ENCODE data around the gene FOXP1.

FOXP1 gene

DNA sequence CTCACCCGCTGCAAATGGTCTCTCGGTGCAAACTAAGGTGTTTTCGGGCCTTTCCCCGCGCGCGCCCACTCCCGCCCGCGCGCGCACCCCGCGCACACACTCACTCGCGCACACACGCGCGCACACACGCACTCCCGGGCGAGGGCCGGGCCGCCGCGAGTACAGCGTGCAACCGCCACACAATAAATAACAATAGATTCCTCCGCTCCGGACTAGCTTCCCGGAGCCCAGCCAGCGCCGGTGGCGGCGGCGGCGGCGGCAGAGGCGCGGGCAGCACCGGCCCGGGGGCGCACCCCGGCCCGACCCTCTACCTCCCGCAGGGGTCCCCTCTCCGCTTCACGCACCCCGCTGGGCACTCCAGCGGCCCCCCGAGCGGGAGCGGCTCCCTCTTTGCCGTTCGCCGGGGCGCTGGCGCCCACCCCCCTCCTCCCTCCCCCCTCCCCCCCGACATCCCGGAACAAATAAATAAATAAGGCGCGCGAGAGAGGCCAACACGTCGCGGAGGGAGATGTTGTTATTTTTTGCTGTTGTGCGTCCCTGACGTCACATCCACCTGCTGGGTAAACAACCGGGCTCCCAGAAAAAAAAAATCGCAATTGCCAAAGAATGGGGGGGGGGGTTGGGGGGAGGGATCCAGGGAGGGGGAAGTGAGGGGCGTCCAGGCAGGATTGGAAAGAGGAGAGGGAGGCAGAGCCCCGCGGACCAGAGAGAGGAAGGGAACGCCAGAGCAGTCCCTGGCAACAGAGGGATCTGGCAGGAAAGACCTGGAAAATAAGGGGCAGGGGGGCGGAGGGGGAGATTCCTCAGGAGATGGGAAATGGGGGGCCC is at the start of gene FOXP1:
Gene FOXP1 (minus strand): TSS at position 163 of the 828 bp plus-strand sequence. CDS start 385,347 bp downstream, outside the sequence.
- DNase-seq, result peak; percentile 61 to 89 (median 76)
- intact Hi-C loops (cut with DNase I), result loop anchor here (5.0 to 10.0 kb wide), 5 partner anchors 71 to 569 kb away; no protein-coding TSS in a partner anchor

GRCh38 chr3:71629711-71630110 is 46.2 kb upstream of the FOXP1 start:
- peak in 2 of 42 donors; percentile 4 to 32 for DNase-seq
- intact Hi-C loops (cut with DNase I), result no loop called here

DNA sequence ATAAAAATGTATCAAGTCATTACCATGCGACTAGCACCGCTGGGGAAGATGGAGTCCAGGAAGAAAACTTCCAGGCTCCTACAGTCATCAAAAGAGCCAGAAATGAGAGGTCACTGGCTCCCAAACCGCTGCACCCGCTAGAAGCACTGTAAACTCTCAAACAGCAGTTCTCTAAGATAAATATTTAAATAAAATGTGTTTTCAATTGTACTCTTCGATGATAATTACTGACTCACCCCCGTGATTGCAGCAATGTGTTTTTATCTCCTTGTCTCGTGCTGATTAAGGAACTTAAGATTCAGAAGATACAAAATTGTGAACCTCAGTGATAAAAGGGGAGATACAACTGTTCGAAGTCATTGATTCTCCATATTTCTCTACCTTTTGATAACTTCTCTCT is 45.8 kb upstream of the FOXP1 start:
- intact Hi-C loops (cut with DNase I), result no loop called here
- DNase-seq, result no peak

- intact Hi-C loops (cut with DNase I), result no loop called here
- no peak for DNase-seq
Measured at GRCh38 chr3:71628522-71628921, 45.0 kb upstream of the FOXP1 start.

- intact Hi-C loops (cut with DNase I), result no loop called here
- DNase-seq, result no peak
Measured at GRCh38 chr3:71625676-71626075, 42.1 kb upstream of the FOXP1 start.

DNA sequence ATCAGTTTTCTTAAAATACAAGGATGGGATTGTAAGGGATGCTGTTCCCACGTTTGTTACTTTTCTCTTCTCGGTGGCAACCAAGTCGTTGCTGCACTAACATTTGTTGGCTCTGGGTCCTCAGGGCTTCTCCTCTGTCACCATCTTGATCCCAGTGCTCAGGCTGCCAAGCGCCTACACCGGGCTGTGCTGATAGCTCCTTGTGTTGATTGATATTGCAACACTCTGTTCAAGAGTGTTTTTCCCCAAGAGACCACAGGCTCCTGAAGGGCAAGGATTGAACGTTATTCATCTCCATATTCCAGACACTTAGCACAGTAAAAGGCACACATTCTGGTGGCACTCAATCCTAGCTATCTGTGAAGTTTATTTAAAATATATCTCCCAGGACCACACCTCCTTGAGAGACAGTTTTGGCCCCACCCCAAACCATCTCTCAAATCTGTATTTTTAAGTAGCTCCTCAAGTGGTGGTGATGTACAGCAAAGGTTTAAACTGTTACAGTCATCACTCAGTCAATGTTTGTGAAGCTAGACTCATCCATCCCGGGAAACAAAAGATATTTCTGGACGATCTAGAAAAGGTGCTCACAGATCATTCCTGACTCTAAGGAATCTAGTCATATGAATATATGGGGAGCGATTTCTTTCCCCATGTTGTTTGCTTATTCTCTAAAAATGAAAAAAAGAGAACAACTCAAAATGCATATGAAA is 38.5 kb upstream of the FOXP1 start:
- intact Hi-C loops (cut with DNase I), result no loop called here
- no peak for DNase-seq

DNA sequence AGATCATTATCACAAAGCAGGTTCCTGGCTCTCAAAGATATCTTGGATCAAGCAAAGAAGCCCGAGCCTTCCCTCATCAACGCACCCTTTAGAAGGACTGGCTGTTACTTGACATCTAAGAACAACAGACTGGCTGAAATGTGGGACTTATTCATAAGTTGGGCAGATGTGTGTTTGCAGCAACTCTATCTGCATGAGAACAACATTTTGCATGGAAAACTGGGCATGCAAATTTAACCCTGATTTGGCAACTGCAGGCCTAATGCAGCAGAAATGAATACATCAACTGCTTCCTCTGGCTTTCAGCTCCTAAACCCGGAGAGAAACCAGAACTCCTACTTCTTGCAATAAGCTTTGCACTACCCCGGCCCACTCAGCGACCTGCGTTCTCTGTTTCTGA is 35.0 kb upstream of the FOXP1 start:
- no peak for DNase-seq
- intact Hi-C loops (cut with DNase I), result no loop called here

DNA sequence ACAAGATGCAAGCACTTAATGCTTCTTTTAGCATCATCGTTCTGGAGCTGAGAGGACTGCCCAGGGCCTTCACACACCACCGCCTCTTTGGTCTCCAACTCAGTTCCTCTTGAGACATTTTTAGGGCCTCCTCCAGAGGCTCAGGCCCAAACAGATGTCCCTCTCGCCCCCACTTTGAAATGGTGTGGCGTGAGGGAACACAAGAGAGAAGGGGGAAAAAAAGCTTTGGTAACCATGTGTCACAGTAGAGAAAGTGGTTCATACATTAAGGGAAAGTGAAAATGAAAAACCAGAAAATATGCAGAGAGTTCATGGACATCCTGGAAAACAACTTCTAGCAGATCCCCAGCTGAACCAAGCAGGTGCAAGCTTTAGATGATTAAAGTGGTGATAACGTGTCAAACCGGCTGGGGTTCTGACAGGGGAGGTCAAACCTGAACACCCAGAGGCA is 33.1 kb upstream of the FOXP1 start:
- DNase-seq, result no peak
- intact Hi-C loops (cut with DNase I), result no loop called here

GRCh38 chr3:71614869-71615268 is 31.3 kb upstream of the FOXP1 start:
- intact Hi-C loops (cut with DNase I), result no loop called here

DNA sequence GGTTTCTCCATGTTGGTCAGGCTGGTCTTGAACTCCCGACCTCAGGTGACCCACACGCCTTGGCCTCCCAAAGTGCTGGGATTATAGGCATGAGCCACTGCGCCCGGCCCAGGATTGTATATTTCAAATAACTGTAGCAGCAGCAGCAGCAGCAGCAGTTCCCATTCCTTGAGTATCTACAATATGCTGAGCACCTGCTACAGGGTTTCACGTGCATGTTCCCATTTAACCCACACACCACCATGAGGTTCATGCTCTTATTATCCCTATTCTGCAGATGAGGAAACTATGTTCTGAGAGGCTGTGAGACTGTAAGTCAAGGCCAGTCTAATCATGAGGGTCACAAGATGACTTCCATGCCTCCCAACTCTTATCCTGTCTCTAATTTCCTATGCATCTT is 30.9 kb upstream of the FOXP1 start:
- no peak for DNase-seq
- intact Hi-C loops (cut with DNase I), result no loop called here

More at GRCh38 chr3:71614869-71615268, 31.3 kb upstream of the FOXP1 start:
- DNase-seq, result no peak

DNA sequence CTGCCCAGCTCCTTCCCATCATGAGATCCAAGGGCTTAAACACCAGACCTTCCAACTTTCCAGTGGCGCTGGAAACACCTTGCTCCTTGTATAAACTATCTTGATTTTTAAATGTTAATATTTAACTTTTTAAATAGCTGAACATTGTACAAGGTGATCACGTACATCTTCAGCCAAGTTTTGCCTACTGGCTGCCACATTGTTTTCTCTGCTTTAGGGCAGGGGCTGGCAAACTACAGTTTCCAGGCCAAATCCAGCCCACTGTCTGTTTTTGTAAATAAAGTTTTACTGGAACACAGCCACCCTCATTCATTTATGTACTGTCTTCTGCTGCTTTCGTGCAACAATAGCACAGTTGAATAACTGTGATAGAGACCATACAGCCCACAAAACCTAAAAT is 27.6 kb upstream of the FOXP1 start:
- intact Hi-C loops (cut with DNase I), result no loop called here

DNA sequence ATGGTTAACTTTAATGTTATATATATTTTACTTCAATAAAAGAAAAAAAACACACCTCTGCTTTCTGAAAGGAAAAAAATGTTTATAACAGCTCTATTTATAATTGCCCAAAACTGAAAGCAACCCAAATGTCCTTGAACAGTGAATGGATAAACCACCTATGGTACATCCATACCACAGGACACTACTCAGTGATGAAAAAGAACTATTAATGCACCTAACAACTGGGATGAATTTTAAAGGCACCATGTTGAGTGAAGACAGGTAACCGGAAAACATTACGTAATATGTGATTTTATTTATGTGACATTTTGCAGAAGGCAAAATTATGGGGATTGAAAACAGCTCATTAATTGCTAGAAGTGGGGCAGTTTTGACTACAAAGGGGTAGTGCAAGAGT is 23.8 kb upstream of the FOXP1 start:
- intact Hi-C loops (cut with DNase I), result no loop called here
- DNase-seq, result no peak

More for the DNA sequence above, 27.6 kb upstream of the FOXP1 start:
- no peak for DNase-seq

DNA sequence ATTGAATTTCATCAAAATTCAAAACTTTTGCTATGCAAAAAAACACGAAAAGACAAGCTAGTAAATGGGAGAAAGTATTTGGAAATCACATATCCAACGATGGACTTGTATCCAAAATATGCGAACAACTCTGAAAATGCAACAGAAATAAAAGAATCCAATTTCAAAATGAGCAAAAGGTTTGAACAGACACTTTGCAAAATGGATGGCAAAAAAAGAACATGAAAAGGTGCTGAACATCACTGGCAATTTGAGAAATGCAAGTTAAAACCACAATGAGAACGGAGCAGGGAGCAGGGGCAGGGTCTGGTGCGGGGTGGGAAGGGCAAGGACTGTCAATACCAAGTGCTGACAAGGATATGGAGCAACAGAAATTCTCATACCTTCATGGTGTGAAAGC is 23.1 kb upstream of the FOXP1 start:
- intact Hi-C loops (cut with DNase I), result no loop called here
- DNase-seq, result no peak

DNA sequence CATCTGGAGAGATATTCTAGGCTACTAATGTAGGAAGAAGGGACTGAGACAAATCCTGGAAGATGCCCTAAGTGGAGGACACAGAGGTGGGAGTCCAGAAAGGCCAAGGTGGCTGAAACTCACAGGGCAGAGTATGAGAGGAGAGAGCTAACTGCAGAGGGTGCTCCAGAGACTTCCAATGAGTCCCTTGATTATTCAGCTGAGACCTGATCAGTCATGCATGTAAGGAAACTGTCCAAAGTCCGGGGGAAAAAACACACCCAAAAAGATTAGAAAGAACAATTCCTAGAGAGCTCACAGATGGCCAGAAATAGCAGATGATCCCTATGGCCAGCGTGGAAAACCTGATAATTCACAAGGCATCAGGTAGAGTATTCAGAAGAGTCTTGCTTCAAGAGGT is 18.7 kb upstream of the FOXP1 start:
- DNase-seq, result no peak
- intact Hi-C loops (cut with DNase I), result no loop called here

DNA sequence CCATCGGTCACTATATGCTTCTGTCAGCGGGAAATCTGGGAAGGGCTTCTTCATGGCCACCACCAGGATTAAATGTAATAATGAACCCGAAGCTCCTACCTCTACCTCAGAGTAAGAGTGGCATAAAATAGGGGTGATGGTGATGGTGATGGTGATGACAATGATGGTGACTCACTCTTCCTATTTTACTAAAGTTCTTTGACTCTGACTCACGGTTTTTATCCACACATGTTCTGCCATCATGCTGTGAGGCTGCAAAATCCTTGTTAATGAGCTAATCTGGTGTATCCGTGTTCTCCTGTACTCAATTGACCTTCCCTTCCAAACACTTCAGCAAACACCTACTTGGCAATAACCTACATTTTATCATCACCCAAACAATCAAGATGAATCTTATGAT is 18.3 kb upstream of the FOXP1 start:
- DNase-seq, result peak in 2 of 42 donors; percentile 20 to 28
- intact Hi-C loops (cut with DNase I), result no loop called here

DNA sequence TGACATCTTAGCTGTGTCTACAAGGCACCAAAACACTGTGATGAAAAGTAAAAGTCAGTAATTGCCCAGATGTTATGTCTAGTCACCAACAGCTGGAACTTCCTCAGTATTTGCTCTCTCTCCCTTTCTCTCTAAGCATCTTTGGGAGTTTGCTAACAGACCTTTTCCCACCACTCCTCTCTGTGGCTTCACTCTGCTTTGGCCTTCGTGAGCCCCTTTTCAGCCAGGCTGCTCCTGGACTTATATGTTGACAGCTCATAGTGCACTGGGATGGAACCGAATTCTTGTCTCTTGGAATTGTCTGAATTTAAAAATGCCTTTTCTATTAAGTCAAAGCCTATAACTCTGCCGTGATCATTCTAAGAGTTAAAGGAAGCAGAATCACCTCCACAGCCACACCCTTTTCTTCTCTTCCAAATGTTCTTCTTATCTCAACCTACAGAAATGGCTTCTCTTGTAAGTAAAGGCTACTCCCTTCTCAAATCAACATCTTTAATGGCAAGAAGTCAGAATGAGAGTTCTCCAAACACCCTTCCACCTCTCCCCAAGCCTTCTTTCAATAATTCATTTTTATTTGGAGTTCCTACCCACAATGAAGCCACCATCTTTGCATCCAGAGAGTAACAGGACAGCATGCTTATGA is 17.2 kb upstream of the FOXP1 start:
- no peak for DNase-seq
- intact Hi-C loops (cut with DNase I), result no loop called here

GRCh38 chr3:71599416-71599815 is 15.9 kb upstream of the FOXP1 start:
- intact Hi-C loops (cut with DNase I), result no loop called here
- no peak for DNase-seq

DNA sequence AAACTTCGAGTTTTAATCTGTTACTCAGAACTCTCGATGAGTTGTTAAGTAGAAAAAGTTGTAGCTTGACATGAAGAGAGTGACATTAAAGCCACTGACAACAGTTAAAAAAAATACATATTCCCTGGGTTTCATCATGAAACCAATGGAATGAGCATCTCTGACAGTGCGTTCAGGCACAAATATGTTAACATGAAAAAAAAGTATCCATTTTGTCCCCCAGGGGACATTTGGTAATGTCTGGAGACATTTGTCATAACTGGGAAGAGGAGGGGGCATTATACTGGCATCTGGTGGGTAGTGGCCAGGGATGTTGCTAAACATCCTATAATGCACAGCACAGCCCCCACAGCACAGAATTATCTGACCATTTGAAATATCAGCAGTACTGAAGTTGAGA is 14.8 kb upstream of the FOXP1 start:
- intact Hi-C loops (cut with DNase I), result no loop called here
- DNase-seq, result no peak

DNA sequence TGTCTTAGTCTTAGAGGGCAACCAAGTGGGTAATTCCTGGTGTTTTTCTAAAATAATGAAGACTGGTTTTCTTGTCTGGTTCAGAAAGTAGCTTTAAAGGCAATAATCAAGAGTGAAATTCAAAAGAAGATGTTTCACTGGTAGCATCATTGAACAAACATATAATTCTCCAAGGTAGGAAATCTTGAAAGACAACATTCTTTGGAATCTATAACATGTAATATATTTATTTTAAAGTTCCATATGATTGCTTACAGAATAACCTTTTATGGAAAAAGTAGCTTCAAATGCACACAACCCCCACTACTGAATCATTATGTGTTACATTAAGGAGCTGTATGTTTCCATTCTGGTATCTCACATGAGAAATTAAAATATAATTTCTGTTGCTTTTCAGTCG is 13.8 kb upstream of the FOXP1 start:
- DNase-seq, result no peak
- intact Hi-C loops (cut with DNase I), result no loop called here

GRCh38 chr3:71593106-71593505 is 9.6 kb upstream of the FOXP1 start:
- intact Hi-C loops (cut with DNase I), result no loop called here
- DNase-seq, result no peak

All from head of caudate nucleus (tissue), 42 donors.